ENCODE results near the gene FNDC8. TPM values are rescaled to one million over a fixed set of nuclear protein-coding genes. Genes with fewer than 3 reads are reported as not detected.
"Not testable (repeated sequence)": the region's sequence is repeated elsewhere in the genome, so short reads cannot be mapped to it uniquely, and the experiment has no call there.

Gene FNDC8
- total and polyA plus RNA-seq, 2 experiments from 2014 or later: not detected

DNA sequence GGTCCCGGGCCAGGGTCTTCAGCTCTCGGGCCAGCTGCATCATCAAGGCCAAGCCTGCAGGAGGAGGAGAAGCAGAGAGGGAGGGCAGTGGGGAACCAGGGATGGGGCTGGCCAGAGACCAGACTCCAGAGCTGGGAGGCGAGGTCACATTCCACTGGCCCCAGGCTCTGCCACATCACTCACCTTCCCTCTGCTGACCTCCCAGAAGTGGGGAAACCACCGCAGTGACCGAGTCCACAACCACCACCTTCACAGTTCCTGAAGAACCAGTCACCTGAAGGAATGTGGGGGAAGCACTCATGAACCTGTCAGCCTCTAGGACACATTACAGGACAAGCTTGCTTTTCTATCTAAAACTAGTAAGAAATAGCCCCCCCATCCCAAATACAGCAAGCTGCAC, 18.1 kb upstream of the FNDC8 start:
- H3K4me1 ChIP-seq (ENCODE audit: insufficient read depth): no peaks in the 10 kb centered on the region
- H3K9me2 ChIP-seq (replicated peaks; ENCODE audit: insufficient read depth): no peaks in the 10 kb centered on the region
- H3K79me2 ChIP-seq: no peaks in the 10 kb centered on the region
- no peaks in the 10 kb centered on the region for H3K9me3 ChIP-seq (ENCODE audit: low read depth)
- no peak overlapping the region for H3K4me3 ChIP-seq
- H3K4me2 ChIP-seq: no peak overlapping the region
- H3K27ac ChIP-seq: no peak overlapping the region
- no peak overlapping the region for H2AFZ ChIP-seq
- no peaks in the 10 kb centered on the region for H4K20me1 ChIP-seq (ENCODE audit: insufficient read depth, poor library complexity, severe bottlenecking)
- no peaks in the 10 kb centered on the region for H3K36me3 ChIP-seq (replicated peaks; ENCODE audit: insufficient read depth, low read depth)
- H3K27me3 ChIP-seq: no peaks in the 10 kb centered on the region
- 90% methylated on average over 5 of the region's 5 CpGs for WGBS (ENCODE audit: low lambda C conversion rate, missing lambda C conversion rate)
- TF ChIP-seq EZH2phosphoT487 (IDR thresholded peaks at IDR 0.05; ENCODE audit: low read depth, severe bottlenecking, unreplicated experiment): no peak
- no peak for TF ChIP-seq EZH2 (IDR thresholded peaks at IDR 0.05; ENCODE audit: borderline replicate concordance)
- TF ChIP-seq, protein P1, sequence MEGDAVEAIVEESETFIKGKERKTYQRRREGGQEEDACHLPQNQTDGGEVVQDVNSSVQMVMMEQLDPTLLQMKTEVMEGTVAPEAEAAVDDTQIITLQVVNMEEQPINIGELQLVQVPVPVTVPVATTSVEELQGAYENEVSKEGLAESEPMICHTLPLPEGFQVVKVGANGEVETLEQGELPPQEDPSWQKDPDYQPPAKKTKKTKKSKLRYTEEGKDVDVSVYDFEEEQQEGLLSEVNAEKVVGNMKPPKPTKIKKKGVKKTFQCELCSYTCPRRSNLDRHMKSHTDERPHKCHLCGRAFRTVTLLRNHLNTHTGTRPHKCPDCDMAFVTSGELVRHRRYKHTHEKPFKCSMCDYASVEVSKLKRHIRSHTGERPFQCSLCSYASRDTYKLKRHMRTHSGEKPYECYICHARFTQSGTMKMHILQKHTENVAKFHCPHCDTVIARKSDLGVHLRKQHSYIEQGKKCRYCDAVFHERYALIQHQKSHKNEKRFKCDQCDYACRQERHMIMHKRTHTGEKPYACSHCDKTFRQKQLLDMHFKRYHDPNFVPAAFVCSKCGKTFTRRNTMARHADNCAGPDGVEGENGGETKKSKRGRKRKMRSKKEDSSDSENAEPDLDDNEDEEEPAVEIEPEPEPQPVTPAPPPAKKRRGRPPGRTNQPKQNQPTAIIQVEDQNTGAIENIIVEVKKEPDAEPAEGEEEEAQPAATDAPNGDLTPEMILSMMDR (IDR thresholded peaks at IDR 0.05; ENCODE audit: poor library complexity): no peak
- no peak for DNase-seq (ENCODE audit: low spot score)

DNA sequence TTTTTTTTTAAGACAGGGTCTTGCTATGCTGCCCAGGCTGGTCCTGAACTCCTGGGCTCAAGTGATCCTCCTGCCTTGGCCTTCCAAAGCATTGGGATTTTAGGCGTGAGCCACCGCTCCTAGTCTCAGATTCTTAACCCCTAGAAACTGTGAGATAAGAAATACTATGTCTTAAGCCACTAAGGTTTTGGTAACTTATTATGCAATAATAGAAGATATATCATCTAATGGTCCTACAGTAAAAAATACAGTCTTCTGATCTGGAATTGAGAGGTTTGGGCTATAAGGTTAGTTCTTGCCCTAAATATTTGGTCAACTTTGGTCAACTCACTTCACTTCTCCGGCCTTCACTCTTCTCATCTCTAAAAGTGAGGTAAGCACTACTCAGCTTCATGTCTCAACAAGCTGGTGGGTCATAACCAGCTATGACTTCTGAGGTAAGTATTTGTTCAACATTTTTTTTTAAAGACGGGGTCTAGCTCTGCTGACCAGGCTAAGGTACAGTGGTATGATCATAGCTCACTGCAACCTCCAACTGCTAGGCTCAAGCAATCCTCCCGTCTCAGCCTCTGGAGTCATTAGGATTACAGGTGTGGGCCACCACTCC, 16.5 kb upstream of the FNDC8 start:
- no peaks in the 10 kb centered on the region for H3K27me3 ChIP-seq
- H3K36me3 ChIP-seq (replicated peaks; ENCODE audit: insufficient read depth, low read depth): no peaks in the 10 kb centered on the region
- TF ChIP-seq, protein P1 (IDR thresholded peaks at IDR 0.05; ENCODE audit: poor library complexity): no peak
- TF ChIP-seq EZH2phosphoT487 (IDR thresholded peaks at IDR 0.05; ENCODE audit: low read depth, severe bottlenecking, unreplicated experiment) (no peak), EZH2 (IDR thresholded peaks at IDR 0.05; ENCODE audit: borderline replicate concordance) (no peak)
- DNase-seq (ENCODE audit: low spot score): no peak
- no peak overlapping the region for H3K4me2 ChIP-seq
- WGBS (ENCODE audit: low lambda C conversion rate, missing lambda C conversion rate): 99% methylated on average over 5 of the region's 5 CpGs
- no peaks in the 10 kb centered on the region for H3K4me1 ChIP-seq (ENCODE audit: insufficient read depth)
- no peaks in the 10 kb centered on the region for H3K79me2 ChIP-seq
- no peak overlapping the region for H3K27ac ChIP-seq
- H3K9me2 ChIP-seq (replicated peaks; ENCODE audit: insufficient read depth): no peaks in the 10 kb centered on the region
- no peak overlapping the region for H3K4me3 ChIP-seq
- no peaks in the 10 kb centered on the region for H4K20me1 ChIP-seq (ENCODE audit: insufficient read depth, poor library complexity, severe bottlenecking)
- no peak overlapping the region for H2AFZ ChIP-seq
- H3K9me3 ChIP-seq (ENCODE audit: low read depth): no peaks in the 10 kb centered on the region

DNA sequence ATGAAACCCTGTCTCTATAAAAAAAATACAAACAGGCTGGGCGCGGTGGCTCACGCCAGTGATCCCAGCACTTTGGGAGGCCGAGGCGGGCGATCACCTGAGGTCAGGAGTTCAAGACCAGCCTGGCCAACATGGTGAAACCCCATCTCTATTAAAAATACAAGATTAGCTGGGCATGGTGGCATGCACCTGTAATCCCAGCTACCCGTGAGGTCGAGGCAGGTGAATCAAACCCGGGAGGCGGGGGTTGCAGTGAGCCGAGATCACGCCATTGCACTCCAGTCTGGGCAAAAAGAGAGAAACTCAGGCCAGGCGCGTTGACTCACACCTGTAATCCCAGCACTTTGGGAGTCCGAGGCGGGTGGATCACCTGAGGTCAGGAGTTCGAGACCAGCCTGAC, 10.6 kb upstream of the FNDC8 start:
- not testable (repeated sequence) for H3K4me3 ChIP-seq; H3K9me3 ChIP-seq (ENCODE audit: low read depth); DNase-seq (ENCODE audit: low spot score); H3K79me2 ChIP-seq; H3K9me2 ChIP-seq (replicated peaks; ENCODE audit: insufficient read depth); H3K4me2 ChIP-seq; H3K4me1 ChIP-seq (ENCODE audit: insufficient read depth); H4K20me1 ChIP-seq (ENCODE audit: insufficient read depth, poor library complexity, severe bottlenecking); H3K36me3 ChIP-seq (replicated peaks; ENCODE audit: insufficient read depth, low read depth); H3K27me3 ChIP-seq; H2AFZ ChIP-seq; H3K27ac ChIP-seq
- WGBS (ENCODE audit: low lambda C conversion rate, missing lambda C conversion rate): 97% methylated on average over 16 of the region's 17 CpGs

DNA sequence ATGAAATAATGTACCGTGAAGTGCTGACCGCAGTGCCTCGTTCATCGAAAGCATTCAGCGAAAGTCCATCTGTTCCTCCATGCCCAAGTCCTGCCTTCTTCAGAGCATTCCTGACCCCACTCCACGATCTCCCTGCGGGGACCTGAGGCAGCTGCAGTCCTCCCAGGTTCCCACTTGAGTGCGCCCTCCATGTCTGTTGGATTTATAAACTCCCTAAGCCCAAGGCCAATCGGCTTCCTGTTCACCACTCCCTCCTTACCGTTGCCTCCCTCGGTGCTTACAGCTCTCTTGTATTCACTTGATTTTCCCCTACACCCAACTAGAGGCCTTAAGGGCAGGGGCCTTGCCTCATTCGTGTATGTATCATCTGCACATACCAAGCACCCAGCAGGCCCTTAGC, 4.6 kb upstream of the FNDC8 start:
- Histone ChIP-seq H3K36me3 (replicated peaks; ENCODE audit: insufficient read depth, low read depth) (no peaks in the 10 kb centered on the region), H3K27ac (no peak overlapping the region), H3K27me3 (no peaks in the 10 kb centered on the region), H3K4me1 (ENCODE audit: insufficient read depth) (peaks cover 8% of the 10 kb centered on the region), H3K4me3 (no peak overlapping the region), H3K79me2 (peaks cover 11% of the 10 kb centered on the region), H3K9me2 (replicated peaks; ENCODE audit: insufficient read depth) (no peaks in the 10 kb centered on the region), H4K20me1 (ENCODE audit: insufficient read depth, poor library complexity, severe bottlenecking) (no peaks in the 10 kb centered on the region), H3K4me2 (no peak overlapping the region), H3K9me3 (ENCODE audit: low read depth) (no peaks in the 10 kb centered on the region), H2AFZ (no peak overlapping the region)
- 83% methylated on average over 12 of the region's 12 CpGs for WGBS (ENCODE audit: low lambda C conversion rate, missing lambda C conversion rate)
- TF ChIP-seq EZH2 (IDR thresholded peaks at IDR 0.05; ENCODE audit: borderline replicate concordance): no peak
- TF ChIP-seq, protein P1 (IDR thresholded peaks at IDR 0.05; ENCODE audit: poor library complexity): no peak
- no peak for TF ChIP-seq EZH2phosphoT487 (IDR thresholded peaks at IDR 0.05; ENCODE audit: low read depth, severe bottlenecking, unreplicated experiment)
- DNase-seq (ENCODE audit: low spot score): no peak

Measured in hepatocyte (in vitro differentiated cells).